ENCODE measurements around the gene RPS2.

The RPS2 gene

DNA sequence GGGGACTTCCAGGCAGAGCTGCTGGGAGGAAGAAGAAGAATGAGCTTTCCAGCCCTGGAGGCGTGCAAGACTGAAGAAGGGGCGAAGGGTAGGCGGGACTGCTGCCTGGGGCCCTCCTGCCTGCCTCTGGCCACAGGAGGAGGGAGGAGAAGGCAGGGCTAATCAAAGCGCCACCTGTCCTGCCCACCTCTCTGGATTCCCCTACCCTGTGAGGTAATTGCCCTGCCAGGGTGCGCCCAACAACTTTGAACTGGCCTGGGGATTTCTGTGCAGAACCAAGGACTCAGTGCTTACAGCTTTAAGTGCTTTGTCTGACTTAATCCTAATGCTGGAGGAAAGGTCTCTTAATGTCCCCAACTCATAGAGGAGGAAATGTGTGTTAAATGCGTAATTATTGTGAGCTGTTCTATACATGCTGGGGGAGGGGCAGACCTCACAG, 16.8 kb upstream of the RPS2 start, which contains the start of gene NOXO1:
NOXO1 (minus strand) TSS at position 72 of the 439 bp plus-strand sequence. CDS start 290 bp downstream, outside the sequence.
- no peak for DNase-seq (ENCODE audit: low read depth)

DNA sequence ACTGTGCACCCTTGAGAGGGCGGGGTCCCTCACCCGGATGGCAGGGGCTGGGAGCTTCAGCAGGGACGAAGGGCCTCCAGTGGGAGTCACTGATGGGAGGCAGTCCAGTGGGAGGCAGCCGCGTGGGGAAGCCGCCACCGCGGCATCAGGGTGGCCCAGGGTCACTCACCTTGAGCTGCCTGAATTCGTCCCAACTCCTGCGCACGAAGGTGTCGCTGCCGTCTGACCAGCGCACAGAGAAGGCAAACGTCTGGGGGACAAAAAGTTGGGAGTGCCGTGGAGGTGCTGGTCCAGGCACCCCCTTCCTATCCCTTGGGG, 16.1 kb upstream of the RPS2 start:
- no peak for DNase-seq (ENCODE audit: low read depth)

DNA sequence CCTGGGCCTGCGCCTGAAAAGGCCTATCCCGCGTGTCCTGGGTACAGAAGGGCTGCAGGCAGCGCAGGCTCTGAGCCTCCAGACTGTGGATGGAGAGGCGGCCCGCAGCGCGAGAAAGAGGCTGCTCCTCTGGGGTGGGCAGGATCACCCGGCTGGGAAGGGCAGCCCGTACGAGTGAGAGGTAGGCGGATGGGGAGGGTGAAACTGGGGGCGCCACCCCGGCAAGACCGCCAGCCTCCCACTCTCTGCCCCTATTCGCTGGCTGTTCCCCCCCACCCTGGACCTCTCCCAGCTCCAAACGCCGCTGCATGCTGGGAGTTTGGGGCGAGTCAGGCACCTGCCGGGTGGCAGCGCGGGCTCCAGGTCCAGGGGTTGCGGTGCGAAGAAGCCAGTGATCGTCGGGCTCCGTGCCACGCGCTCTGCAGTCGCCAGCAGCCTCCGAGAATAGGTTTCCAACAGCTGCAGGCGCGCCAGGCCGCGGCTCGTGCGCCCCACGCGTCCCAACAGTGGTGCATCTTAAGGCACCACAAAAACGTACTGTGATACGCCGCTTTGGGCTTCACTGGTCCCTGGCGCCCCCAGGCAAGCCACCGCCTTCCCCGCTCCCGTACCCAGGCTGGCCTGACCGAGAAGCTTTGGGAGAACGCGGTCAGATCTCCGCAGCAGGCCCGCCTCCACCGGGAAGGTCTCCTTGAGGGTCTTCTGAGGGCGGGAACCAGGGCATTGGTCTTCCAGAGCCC, 15.6 kb upstream of the RPS2 start:
- no peak for DNase-seq (ENCODE audit: low read depth)

DNA sequence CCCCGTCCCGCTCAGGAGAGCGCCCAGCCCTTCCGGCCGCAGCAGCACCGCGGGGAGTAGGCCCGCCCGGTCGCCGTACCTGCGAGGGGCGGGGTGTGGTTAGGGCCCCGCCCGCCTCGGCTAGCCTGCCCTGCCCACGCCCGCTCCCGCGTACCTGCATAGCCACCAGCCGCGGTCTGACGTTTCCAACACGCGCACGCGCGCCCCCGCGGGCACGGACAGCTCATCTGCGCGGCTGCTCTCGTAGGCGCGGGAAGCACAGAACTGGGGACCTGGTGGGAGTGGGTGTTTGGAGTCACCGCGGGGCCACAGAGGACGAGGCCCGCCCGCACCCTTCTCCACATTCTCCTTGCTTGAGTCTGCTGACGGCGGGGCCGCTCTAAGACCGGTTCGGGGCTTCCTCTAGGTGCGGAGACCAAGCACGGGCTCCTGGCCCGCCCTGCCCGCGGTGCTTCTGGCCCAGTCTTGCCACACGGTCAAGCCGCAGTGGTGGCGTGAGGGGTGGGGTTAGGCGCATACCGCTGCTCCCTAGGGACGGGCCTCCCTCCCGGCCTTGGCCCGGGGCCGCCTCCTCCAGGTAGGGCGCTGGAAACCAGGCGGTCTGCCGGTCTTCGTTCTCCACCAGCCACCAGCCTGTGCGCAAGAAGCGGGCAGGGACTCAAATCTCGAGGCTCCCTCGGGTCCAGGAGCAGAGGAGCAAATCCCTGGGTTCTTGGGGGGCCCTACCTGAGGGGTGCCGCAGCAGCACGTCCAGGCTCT, 14.8 kb upstream of the RPS2 start:
- no peak for DNase-seq (ENCODE audit: low read depth)

DNA sequence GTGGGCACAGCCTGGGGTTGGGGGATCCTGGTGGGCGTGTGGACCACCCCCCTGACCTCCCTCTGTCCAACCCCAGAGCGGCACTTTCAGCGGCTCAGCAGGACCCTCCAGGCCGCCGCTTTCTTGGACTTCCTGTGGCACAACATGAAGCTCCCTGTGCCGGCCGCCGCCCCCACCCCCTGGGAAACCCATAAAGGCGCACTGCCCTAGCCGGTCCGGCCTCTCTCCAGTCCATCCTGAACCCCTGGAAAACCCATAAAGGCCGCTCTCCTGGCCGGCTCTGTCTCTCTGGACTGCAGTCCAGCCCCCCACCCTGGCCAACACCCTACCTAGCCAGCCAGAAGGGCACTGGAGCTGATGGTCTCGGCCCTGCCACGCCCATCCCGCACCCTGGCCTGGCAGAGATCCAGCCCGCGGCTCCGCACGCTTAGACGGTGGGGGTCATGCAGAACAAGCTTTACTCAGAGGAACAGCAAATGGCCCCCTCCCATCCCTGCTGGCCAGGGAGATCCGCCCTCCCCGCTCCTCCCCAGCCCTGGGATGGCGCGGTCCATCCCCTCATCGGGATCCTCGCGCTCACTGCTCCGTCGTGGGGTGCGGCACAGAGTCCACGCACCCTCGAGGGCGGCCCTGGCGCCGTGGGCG, 14.0 kb upstream of the RPS2 start:
- DNase-seq (ENCODE audit: low read depth) = no peak

DNA sequence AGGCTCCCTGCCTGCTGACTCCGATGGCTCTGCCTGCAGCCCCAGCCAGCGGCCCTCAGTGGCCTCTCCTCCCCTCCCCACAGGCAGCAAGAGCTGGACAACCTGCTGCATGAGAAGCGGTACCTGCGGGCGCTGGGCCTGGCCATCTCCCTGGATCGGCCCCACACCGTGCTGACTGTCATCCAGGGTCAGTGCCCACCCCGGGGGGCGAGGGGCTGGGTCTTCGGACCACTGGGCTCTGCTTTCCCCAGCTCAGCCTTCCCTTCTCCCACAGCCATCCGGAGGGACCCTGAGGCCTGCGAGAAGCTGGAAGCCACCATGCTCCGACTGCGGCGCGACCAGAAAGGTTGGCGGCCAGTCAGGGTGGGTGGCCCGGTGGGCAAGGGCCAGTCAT, 13.2 kb upstream of the RPS2 start:
- DNase-seq (ENCODE audit: low read depth) = no peak

DNA sequence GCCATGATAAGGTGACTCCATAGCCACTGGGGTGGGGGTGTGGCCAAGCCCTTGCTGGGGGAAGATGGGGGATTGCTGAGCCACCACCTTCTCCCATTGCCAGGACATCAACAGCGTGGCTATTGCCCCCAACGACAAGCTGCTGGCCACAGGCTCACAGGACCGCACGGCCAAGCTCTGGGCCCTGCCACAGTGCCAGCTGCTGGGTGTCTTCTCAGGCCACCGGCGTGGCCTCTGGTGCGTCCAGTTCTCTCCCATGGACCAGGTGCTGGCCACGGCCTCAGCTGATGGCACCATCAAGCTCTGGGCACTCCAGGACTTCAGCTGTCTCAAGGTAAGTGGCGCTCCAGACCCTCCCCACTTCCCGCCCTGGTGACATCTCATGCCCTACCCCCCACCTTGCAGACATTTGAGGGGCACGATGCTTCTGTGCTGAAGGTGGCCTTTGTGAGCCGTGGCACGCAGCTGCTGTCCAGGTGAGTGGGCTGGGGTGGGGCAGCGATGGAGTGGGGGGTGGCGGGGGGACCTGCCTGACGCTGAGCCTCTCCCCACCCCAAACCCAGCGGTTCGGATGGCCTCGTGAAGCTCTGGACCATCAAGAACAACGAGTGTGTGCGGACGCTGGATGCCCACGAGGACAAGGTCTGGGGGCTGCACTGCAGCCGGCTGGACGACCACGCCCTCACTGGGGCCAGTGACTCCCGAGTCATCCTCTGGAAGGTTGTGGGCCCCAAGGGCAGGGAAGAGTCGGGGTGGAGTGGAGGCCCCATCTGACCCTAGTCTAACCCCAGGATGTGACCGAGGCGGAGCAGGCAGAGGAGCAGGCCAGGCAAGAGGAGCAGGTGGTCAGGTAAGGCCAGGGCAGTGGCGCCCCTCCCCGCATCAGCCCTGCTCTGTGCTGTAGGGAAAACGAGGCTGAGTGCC, 12.6 kb upstream of the RPS2 start:
- DNase-seq (ENCODE audit: low read depth) = no peak

DNA sequence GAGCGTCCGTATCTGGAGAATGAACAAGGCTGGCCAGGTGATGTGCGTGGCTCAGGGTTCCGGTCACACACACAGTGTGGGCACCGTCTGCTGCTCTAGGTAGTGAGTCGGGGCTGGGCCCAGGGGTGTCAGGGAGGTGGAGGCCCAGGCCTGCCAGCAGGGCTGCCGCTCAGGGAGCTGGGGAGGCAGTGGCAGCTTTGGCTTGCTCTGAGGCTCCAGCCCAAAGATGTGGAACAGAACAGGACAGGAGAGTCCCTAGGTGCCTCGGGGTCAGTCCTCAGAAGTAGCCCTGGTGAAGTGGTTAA, 11.5 kb upstream of the RPS2 start:
- DNase-seq (ENCODE audit: low read depth) = no peak

DNA sequence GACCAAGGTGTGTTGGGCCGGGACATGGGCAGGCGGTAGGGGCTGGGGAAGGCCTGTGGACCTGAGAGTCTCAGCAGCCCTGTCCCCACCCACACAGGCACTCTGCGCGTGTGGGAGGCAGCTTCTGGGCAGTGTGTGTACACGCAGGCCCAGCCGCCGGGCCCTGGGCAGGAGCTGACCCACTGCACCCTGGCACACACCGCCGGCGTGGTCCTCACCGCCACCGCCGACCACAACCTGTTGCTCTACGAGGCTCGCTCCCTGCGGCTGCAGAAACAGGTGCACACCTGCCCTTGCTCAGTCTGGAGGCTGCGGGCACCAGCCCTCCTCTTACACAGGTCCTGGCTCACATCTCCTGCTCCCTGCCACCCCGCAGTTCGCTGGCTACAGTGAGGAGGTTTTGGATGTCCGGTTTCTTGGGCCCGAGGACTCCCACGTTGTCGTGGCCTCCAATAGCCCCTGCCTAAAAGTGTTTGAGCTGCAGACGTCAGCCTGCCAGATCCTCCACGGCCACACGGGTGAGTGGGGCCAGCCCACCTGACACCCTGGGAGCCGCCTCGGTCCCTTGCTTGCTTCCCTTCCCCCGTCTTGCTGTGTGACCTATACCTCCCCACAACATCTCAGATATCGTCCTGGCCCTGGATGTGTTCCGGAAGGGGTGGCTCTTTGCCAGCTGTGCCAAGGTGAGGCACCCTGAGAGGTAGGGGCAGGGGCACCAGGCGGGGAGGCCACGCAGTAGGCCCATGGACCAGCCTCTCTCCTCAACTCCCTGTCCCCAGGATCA, 11.0 kb upstream of the RPS2 start:
- no peak for DNase-seq (ENCODE audit: low read depth)

DNA sequence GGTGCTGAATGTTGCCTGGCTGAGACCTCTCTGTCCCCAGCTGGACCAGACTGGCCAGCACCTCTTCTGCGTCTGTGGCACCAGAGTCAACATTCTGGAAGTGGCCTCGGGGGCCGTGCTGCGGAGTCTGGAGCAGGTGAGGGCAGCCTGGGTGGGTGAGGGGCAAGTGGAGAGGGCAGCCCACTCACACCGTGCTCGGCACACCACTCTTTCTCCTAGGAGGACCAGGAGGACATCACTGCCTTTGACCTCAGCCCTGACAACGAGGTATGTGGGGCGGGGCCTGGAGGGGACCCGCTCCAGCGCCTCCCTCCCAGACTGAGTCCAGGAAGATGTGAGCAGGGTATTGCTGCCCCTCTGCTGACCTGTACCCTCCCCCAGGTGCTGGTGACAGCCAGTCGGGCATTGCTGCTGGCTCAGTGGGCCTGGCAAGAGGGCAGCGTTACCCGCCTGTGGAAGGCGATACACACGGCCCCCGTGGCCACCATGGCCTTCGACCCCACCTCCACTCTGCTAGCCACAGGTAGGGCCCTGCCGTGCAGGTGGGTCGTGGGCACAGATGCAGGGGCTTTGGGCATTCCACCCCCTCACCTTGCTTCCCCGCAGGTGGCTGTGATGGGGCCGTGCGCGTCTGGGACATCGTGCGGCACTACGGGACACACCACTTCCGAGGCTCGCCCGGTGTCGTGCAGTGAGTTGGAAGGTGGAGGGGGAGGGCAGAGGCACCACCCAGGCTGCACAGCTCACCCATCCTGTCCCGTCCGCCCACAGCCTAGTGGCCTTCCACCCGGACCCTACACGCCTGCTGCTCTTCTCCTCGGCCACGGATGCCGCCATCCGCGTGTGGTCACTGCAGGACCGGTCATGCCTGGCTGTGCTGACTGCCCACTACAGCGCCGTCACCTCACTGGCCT, 9.8 kb upstream of the RPS2 start:
- DNase-seq (ENCODE audit: low read depth) = no peak

DNA sequence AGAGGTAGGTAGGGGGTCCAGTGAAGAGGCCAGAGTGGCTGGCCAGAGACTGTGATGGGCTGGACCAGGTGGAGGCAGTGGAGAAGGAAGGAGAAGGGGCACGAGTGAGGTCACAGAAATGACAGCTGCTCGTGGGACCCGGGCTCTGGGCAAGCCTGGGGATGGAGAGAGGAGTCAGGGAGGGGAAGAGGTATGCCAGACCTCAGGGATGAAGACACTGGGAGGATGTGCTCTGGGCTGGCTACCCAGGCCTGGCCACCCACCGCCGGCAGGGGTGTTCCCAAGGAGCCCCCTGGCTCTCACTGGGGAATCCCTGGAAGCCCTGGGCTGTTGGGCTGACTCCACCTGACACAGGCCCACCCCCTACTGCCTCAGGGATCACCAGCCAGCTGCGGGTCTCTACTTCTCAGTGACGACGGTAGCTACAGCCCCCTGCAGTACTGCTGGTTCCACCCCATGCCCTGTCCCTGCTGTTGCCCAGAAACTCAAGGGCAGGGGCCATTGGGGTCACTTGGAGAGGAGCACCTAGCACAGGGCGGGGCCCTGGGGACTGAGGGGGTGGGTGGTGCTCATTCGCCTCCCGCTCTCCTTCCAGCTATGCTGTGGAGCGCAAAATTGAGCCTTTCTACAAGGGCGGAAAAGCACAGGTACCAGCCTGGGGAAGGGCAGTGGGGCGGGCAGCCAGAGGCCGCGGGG, 9.0 kb upstream of the RPS2 start:
- DNase-seq (ENCODE audit: low read depth) = no peak

DNA sequence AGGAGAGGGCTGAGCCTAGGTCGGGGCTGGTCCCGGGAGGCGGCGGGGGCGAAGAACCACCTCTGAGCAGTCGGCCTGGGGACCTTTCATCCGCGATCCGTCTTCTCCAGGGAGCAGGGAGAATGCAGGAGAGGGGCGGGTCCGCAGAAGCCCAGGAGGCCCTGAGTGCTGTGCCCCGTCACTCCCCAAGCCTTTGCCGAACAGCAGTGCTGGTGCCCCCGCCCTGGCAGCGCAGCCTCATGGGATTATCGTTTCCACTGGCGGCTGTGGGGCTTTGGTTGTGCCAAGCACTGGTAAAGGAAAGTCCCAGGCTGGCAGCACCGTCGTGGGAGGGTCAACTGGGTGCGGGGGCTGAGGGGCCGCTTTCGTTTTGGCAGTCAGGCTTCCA, 7.9 kb upstream of the RPS2 start:
- no peak for DNase-seq (ENCODE audit: low read depth)

DNA sequence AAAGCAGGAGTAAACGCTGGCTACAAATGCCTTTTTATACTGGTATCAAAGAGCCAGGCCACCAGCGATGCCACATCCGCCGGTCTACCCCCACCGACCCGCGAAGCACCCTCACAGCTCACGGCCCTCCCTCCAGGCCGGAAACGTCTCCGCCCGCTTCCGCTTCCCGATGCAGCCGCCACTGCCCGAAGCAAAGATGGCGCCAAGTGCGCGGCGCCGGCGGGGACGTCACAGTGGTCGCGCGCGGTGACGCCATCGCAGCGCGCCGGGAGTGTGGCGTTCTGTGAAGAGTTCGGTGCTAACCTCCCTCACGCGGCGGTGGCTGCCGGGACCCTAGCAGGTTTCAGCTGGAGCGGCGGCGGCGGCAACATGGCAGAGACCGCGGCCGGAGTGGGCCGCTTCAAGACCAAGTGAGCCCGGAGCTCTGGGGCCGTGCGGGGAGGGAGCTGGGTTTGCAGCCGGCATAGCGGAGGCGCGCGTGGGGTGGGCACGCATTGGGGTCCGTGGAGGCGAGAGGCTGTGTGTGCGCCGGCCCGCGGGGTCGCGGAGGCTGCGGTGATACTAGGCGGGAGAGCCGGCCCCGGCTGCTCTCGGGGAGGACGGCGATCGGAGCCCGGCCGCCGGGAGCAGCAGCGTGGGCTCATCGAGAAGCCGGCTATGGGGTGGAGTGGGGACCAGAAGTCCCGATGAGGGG, 7.3 kb upstream of the RPS2 start, which contains the start of gene TBL3:
TBL3 (plus strand) TSS at position 258 of the 694 bp plus-strand sequence; CDS start at position 370, 112 bp downstream.
- DNase-seq (ENCODE audit: low read depth) = peak; percentile 96

DNA sequence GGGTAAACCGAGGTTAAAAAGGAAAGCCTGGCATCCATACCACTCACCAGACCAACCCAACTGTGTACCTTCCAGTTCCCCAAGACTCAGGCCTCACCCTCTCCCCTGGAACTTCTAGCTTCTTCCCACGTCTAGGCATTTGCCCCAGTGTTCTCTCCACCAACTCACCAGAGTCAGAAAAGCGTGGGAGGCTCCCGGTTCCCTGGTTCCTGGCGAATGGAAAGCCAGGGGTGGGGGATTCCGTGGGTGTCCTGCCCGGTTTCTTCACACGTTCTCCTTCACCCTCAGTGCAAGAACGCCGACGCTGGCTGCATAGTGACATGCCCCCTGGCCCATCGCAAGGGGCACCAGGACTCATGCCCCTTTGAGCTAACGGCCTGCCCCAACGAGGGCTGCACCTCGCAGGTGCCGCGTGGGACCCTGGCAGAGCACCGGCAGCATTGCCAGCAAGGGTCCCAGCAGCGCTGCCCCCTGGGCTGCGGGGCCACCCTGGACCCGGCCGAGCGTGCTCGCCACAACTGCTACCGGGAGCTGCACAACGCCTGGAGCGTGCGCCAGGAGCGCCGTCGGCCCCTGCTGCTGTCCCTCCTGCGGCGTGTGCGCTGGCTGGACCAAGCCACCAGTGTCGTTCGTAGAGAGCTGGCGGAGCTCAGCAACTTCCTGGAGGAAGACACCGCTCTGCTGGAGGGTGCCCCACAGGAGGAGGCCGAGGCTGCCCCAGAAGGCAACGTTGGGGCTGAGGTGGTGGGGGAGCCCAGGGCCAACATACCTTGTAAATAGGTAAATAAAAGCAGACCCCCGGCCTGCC, 3.7 kb upstream of the RPS2 start:
- DNase-seq (ENCODE audit: low read depth) = no peak

DNA sequence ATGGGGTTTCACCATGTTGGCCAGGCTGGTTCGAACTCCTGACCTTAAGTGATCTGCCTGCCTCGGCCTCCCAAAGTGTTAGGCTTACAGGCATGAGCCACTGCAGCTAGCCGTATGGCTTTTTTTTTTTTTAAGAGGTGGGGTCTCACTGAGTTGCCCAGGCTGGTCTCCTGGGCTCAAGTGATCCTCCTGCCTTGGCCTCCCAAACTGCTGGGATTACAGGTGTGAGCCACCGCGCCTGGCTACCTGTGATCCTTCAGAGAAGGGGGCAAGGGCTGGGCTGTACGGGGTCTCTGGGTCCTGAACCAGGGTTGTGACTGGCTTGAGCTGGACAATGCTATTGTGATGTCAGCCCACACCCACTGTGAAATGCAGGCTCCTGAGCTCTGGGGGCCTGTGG, 1.8 kb upstream of the RPS2 start, which contains the start of gene RNF151:
RNF151 (plus strand) TSS at position 397 of the 400 bp plus-strand sequence. CDS start 26 bp downstream, outside the sequence.
- no peak for DNase-seq (ENCODE audit: low read depth)

DNA sequence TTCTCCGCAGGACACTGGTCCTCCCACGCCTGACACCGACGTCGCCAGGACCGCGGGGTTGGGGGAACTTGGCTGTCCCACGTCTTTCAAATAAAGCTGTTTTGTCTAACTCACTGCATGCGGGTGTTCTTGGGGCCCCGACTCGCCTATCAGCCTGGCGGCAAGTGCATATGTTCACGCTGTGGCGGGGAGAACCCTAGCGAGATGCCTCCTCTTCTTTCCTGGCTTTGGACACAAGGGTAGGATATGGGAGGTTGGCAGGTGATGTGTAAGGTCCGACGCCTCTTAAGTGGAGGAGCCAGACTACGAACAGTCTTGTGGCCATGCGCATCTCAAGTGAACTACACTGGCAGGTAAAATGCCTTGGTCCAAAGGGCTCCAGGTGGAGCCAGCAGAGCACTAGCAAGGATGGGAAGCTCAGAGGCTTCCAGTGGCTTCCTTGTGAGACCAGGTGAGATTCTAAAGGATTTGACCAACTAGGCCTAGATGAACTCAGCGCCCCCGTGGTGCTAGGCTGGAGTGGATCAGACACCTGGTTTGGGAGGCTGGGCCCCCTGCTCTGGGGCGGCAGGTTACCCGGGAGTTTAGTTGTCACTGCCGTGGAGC, 873 bp upstream of the RPS2 start:
- DNase-seq (ENCODE audit: low read depth) = no peak

DNA sequence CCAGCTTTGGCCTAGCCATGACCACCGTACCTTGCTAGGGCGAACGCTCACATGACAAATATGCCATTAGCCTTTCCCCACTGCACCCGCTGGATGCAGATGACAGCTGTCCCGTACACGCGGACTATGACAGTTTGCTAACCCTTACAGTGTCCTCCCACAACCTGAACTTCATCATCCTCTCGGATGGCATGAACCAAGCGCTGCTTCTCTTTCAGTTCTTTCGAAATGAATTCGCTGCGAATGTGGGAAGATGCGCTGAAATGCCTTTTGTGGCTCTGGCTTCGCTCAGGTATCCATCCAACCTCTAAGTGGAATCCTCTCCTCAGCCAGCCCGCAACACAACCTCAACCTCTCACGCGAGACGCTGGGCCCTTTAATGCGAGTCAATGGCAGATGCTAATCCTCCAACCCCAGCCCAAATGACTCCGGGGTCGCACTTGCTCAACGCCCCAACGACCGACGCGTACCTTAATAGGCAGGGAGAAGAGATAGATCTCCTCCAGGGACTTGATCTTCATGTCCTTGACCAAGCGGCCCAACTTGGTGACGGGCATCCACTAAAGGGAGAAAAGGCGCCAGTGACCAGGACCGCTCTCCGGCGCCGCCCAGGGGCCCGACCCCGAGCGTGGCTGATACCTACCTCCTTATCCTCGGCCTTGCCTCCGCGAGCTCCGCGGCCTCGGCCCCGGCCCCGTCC, 670 bp downstream of the RPS2 start:
- DNase-seq (ENCODE audit: low read depth) = no peak
